Caco-2 (cell line): ENCODE results near the gene CPAMD8. TPM values are rescaled to one million over a fixed set of nuclear protein-coding genes. Genes with fewer than 3 reads are reported as not detected.
A peak's percentile ranks its signal among the peaks of the same experiment; 100 is the strongest.

Experiments used
- BruUV-seq: library from RNA; stranded (reverse); fragments of 400-500 nt; replicated peaks from 2 replicates; lab custom pipeline; 2021; lab: Mats Ljungman, UMichigan
- CTCF ChIA-PET: fragments of 300-600 bp; sonication (Branson Sonifier 250); formaldehyde crosslinking; loops from one replicate; lab custom pipeline; 2022; ENCODE audit warnings: antibody characterized with exemption; lab: Charles Lee
- POLR2A ChIA-PET: fragments of 300-600 bp; sonication (Branson Sonifier 250); formaldehyde crosslinking; loops from one replicate; lab custom pipeline; 2022; ENCODE audit warnings: antibody characterized with exemption; lab: Charles Lee
- DNase-seq, 2 experiments: peaks; one replicate each; pipeline versions ENCODE4 v3.0.0 to v3.0.0-alpha.2; 2020 to 2022
- H3K27me3 ChIP-seq: replicated peaks from 2 replicates; pipeline ENCODE4 v1.6.0; 2011; ENCODE audit warnings: low read length; ENCODE audit not compliant: control insufficient read depth, insufficient read depth
- H3K36me3 ChIP-seq: 2 replicates; pipeline ENCODE4 v1.5.1; 2011; ENCODE audit warnings: low read length; ENCODE audit not compliant: control insufficient read depth, insufficient read depth
- H3K4me1 ChIP-seq: fragments of 250-450 bp; sonication (Bioruptor Pico); 2 replicates; pipeline ENCODE4 v1.5.1; 2020; ENCODE audit warnings: mild to moderate bottlenecking
- H3K4me3 ChIP-seq: 2 replicates; pipeline ENCODE4 v1.5.1; 2011; ENCODE audit warnings: low read depth, mild to moderate bottlenecking, control low read depth, low read length
- H3K9me3 ChIP-seq: fragments of 250-450 bp; sonication (Bioruptor Pico); 2 replicates; pipeline ENCODE4 v1.5.1; 2020; ENCODE audit warnings: mild to moderate bottlenecking, moderate library complexity
- H3K27ac Mint-ChIP-seq: one replicate; pipeline ENCODE4 v1.8.0; 2022; ENCODE audit warnings: mixed read lengths; ENCODE audit not compliant: unreplicated experiment
- H3K27me3 Mint-ChIP-seq: one replicate; pipeline ENCODE4 v1.8.0; 2022; ENCODE audit warnings: mixed read lengths; ENCODE audit not compliant: insufficient read depth, unreplicated experiment
- H3K36me3 Mint-ChIP-seq: one replicate; pipeline ENCODE4 v1.8.0; 2022; ENCODE audit warnings: mild to moderate bottlenecking, mixed read lengths; ENCODE audit not compliant: insufficient read depth, unreplicated experiment
- H3K4me1 Mint-ChIP-seq: one replicate; pipeline ENCODE4 v1.8.0; 2022; ENCODE audit warnings: low read depth, mixed read lengths; ENCODE audit not compliant: unreplicated experiment
- H3K4me3 Mint-ChIP-seq: one replicate; pipeline ENCODE4 v1.8.0; 2022; ENCODE audit warnings: mild to moderate bottlenecking, moderate library complexity, mixed read lengths; ENCODE audit not compliant: unreplicated experiment
- H3K9me3 Mint-ChIP-seq: one replicate; pipeline ENCODE4 v1.8.0; 2022; ENCODE audit warnings: mixed read lengths; ENCODE audit not compliant: unreplicated experiment
- CTCF ChIP-seq, 2 experiments: fragments of 200-600 bp in 1 of 2; IDR thresholded peaks; 1 replicate in 1 of 2; 2 replicates in 1 of 2; pipeline versions ENCODE4 v1.5.1 to v1.8.0; 2011 to 2022; ENCODE audit warnings: antibody characterized with exemption in 1 of 2, control low read depth in 1 of 2, inconsistent platforms in 1 of 2, low read depth in 1 of 2, low read length in 1 of 2, mild to moderate bottlenecking in 1 of 2, moderate library complexity in 1 of 2; ENCODE audit not compliant: insufficient read depth in 1 of 2, severe bottlenecking in 1 of 2, unreplicated experiment in 1 of 2
- intact Hi-C: fragments of 100-400 bp; cut with micrococcal nuclease; formaldehyde crosslinking; loops from one replicate; pipeline ENCODE4 v1.10.0; 2022; ENCODE audit not compliant: unreplicated experiment
- total RNA-seq: library from RNA; stranded (reverse); gene quantifications from 2 replicates; pipeline ENCODE4 v1.2.3, GENCODE V29; 2022

Gene CPAMD8
- total RNA-seq, 1 experiment from 2014 or later: 1.1 TPM

GRCh38 chr19:17075035-17075863 lies 48.6 kb upstream of the CPAMD8 start, which contains the start of the genes HAUS8 and MYO9B:
Gene HAUS8, minus strand, starts transcription at chr19:17075452. Its CDS starts 30 bp downstream, at chr19:17075422.
Gene MYO9B, plus strand, starts transcription at chr19:17075777. Its CDS starts 25,941 bp downstream, at chr19:17101718.
- CTCF ChIA-PET: no interaction called here
- Histone ChIP-seq H3K4me1 (no peaks in the 10 kb centered on the region), H3K36me3 (no peaks in the 10 kb centered on the region), H3K9me3 (no peaks in the 10 kb centered on the region), H3K27me3 (no peaks in the 10 kb centered on the region), H3K4me3 (peak within 1 kb of the TSS; percentile 88)
- Mint-ChIP-seq H3K4me3 (peak within 1 kb of the TSS; percentile 88), H3K27me3 (no peaks in the 10 kb centered on the region), H3K27ac (peak within 1 kb of the TSS; percentile 92), H3K4me1 (peaks cover 4% of the 10 kb centered on the region), H3K9me3 (no peaks in the 10 kb centered on the region), H3K36me3 (peaks cover 37% of the 10 kb centered on the region)
- no TSS peak for BruUV-seq
- TF ChIP-seq CTCF (IDR thresholded peaks at IDR 0.05; ENCODE audit: insufficient read depth in 1 of 2, low read depth in 1 of 2, low read length in 1 of 2, severe bottlenecking in 1 of 2, unreplicated experiment in 1 of 2): no peak
- intact Hi-C loops: loop anchor here (1.0 kb wide), 1 partner anchor 151 kb away; the partner anchor contains the start of gene OCEL1
- DNase-seq: peak; percentile 99
- POLR2A ChIA-PET: interaction anchor here (2.0 kb wide), 1 partner anchor 140 kb away, joined by 5 read pairs; the partner anchor contains the start of gene USE1

DNA sequence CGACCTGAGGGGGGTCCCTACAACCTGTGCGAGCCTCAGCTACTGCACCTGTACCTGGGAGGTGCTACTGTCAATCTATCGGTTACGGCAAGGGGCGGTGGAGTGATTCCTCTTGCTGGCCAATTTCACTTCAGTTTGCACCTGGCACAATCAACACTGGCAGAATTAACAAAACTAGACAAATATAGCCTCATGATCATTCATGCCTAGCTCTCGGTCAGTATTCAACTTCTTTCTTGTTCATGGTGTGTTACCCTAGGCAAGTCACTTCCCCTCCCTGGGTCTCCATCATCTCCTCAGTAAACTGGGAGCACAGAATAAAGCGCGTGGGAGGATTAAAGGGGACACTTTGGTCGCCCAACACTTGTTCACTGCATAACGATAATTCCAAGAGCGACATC lies 48.0 kb upstream of the CPAMD8 start:
- intact Hi-C loops: loop anchor here (1.0 kb wide), 1 partner anchor 152 kb away; the partner anchor contains the start of gene OCEL1
- Mint-ChIP-seq H3K36me3 (peaks cover 38% of the 10 kb centered on the region), H3K4me3 (peak overlapping the region; percentile 88), H3K4me1 (peaks cover 6% of the 10 kb centered on the region), H3K27me3 (no peaks in the 10 kb centered on the region), H3K9me3 (no peaks in the 10 kb centered on the region), H3K27ac (peak overlapping the region; percentile 92)
- ChIA-PET POLR2A (no interaction called here), CTCF (no interaction called here)
- no peak for TF ChIP-seq CTCF (IDR thresholded peaks at IDR 0.05; ENCODE audit: insufficient read depth in 1 of 2, low read depth in 1 of 2, low read length in 1 of 2, severe bottlenecking in 1 of 2, unreplicated experiment in 1 of 2)
- no peak for DNase-seq
- TSS peak; percentile 79 for BruUV-seq
- Histone ChIP-seq H3K9me3 (no peaks in the 10 kb centered on the region), H3K36me3 (no peaks in the 10 kb centered on the region), H3K4me3 (peak overlapping the region; percentile 62), H3K27me3 (no peaks in the 10 kb centered on the region), H3K4me1 (no peaks in the 10 kb centered on the region)

GRCh38 chr19:17073869-17074633 lies 47.4 kb upstream of the CPAMD8 start:
- intact Hi-C loops: no loop called here
- Mint-ChIP-seq H3K9me3 (no peaks in the 10 kb centered on the region), H3K4me3 (peak overlapping the region; percentile 88), H3K27me3 (no peaks in the 10 kb centered on the region), H3K36me3 (peaks cover 39% of the 10 kb centered on the region), H3K4me1 (peaks cover 6% of the 10 kb centered on the region), H3K27ac (peak overlapping the region; percentile 92)
- no peaks in the 10 kb centered on the region for H3K4me1 ChIP-seq
- no peaks in the 10 kb centered on the region; the same call in 1 of the 2 replicates for H3K36me3 ChIP-seq
- no peak for DNase-seq
- no peak for TF ChIP-seq CTCF (IDR thresholded peaks at IDR 0.05; ENCODE audit: insufficient read depth in 1 of 2, low read depth in 1 of 2, low read length in 1 of 2, severe bottlenecking in 1 of 2, unreplicated experiment in 1 of 2)
- no peaks in the 10 kb centered on the region for H3K9me3 ChIP-seq
- BruUV-seq: no TSS peak
- H3K4me3 ChIP-seq: peak overlapping the region; percentile 62
- CTCF ChIA-PET: no interaction called here
- POLR2A ChIA-PET: no interaction called here
- no peaks in the 10 kb centered on the region for H3K27me3 ChIP-seq
